Esophagus squamous epithelium (tissue), 5 donors: ENCODE measurements around the gene TRAPPC11. TPM values are rescaled to one million over a fixed set of nuclear protein-coding genes. Genes with fewer than 3 reads are reported as not detected.
"Not testable (repeated sequence)": the region's sequence is repeated elsewhere in the genome, so short reads cannot be mapped to it uniquely, and the experiment has no call there.

Experiments used
- DNase-seq: peaks from one replicate; lab custom pipeline; 2025; lab: John Stamatoyannopoulos, UW
- H3K27ac ChIP-seq, 4 donors: fragments of 200-600 bp; sonication (generic); one replicate each; pipeline ENCODE4 v1.5.1; 2016 to 2019; ENCODE audit warnings: mild to moderate bottlenecking in 1 of 4
- H3K27me3 ChIP-seq, 4 donors: fragments of 200-600 bp; sonication (generic); 1 replicate in 3 of 4; 2 replicates in 1 of 4; pipeline versions ENCODE4 v1.5.1 to v1.6.0; 2017 to 2021; ENCODE audit warnings: antibody characterized with exemption in 1 of 4
- H3K36me3 ChIP-seq, 3 donors: fragments of 200-600 bp; sonication (generic); one replicate each; pipeline ENCODE4 v1.5.1; 2016 to 2019
- H3K4me1 ChIP-seq, 3 donors: fragments of 200-600 bp; sonication (generic); one replicate each; pipeline ENCODE4 v1.5.1; 2017 to 2019
- H3K4me3 ChIP-seq, 4 donors: fragments of 200-600 bp; sonication (generic); 1 replicate in 3 of 4; 2 replicates in 1 of 4; pipeline ENCODE4 v1.5.1; 2016 to 2019; ENCODE audit warnings: mild to moderate bottlenecking in 2 of 4, moderate library complexity in 1 of 4
- H3K9me3 ChIP-seq, 3 donors: fragments of 200-600 bp; sonication (generic); one replicate each; pipeline ENCODE4 v1.5.1; 2016 to 2019
- CTCF ChIP-seq, 6 experiments: fragments of 450-650 bp in 4 of 6; fragments of 200-600 bp in 2 of 6; sonication (generic) in 2 of 6; IDR thresholded peaks; one replicate each; pipeline ENCODE4 v1.5.1; 2016 to 2019; ENCODE audit warnings: antibody characterized with exemption in 6 of 6, mild to moderate bottlenecking in 4 of 6, moderate library complexity in 4 of 6
- POLR2A ChIP-seq, 4 donors: fragments of 450-650 bp; IDR thresholded peaks; one replicate each; pipeline ENCODE4 v1.6.1; 2017; ENCODE audit warnings: antibody characterized with exemption in 4 of 4, mild to moderate bottlenecking in 4 of 4, moderate library complexity in 3 of 4
- WGBS, 2 donors: methylation state at CpG; one replicate each; pipeline ENCODE4 v1.1.5; 2018; 5-methylcytosine and 5-hydroxymethylcytosine counted together
- intact Hi-C: fragments of 100-400 bp; cut with DNase I; formaldehyde crosslinking; loops from one replicate; pipeline ENCODE4 v1.15.0; 2022
- total RNA-seq, 4 donors: library from RNA; depleted of rRNA; stranded (reverse); fragments of >200 nt; gene quantifications; one replicate each; pipeline ENCODE4 v1.1.0, GENCODE V29; 2016
- donor health status: DM: yes; HTN: yes; CAD: no.

TRAPPC11 gene
- total RNA-seq, 4 donors from 2014 or later, result 24.5 to 36.2 (median 34.6) TPM

- H3K27me3 ChIP-seq, result no peaks in the 10 kb centered on the region
- peak in 1 of 4 donors; percentile 27 for TF ChIP-seq POLR2A (IDR thresholded peaks at IDR 0.05)
- peak in 2 of 6 experiments; percentile 4 to 19 for TF ChIP-seq CTCF (IDR thresholded peaks at IDR 0.05)
- H3K9me3 ChIP-seq, result no peaks in the 10 kb centered on the region
- no peak for DNase-seq
- H3K4me1 ChIP-seq, result peaks cover 3 to 12% (median 11%) of the 10 kb centered on the region in 3 donors
- H3K27ac ChIP-seq, result peak overlapping the region; percentile 63 to 75 (median 68)
- intact Hi-C loops, result no loop called here
- H3K36me3 ChIP-seq, result no peaks in the 10 kb centered on the region
- 5 to 11% methylated on average over 17 to 33 of the region's 70 CpGs for WGBS, 2 donors
- peak overlapping the region; percentile 43 to 78 (median 53) for H3K4me3 ChIP-seq
Observed at GRCh38 chr4:183722731-183723560, 63.9 kb downstream of the TRAPPC11 start.

- H3K4me3 ChIP-seq, result peak overlapping the region in 1 of 4 donors; percentile 43
- H3K27ac ChIP-seq, result peak overlapping the region in 2 of 4 donors; percentile 69 to 75
- H3K27me3 ChIP-seq, result no peaks in the 10 kb centered on the region
- H3K36me3 ChIP-seq, result no peaks in the 10 kb centered on the region
- H3K4me1 ChIP-seq, result peaks cover 3 to 12% (median 11%) of the 10 kb centered on the region in 3 donors
- no peak for DNase-seq
- WGBS, 2 donors, result 69 to 72% methylated on average over 12 of the region's 12 CpGs
- no peaks in the 10 kb centered on the region for H3K9me3 ChIP-seq
- intact Hi-C loops, result no loop called here
- TF ChIP-seq CTCF (IDR thresholded peaks at IDR 0.05), result no peak
Observed at GRCh38 chr4:183723561-183724228, 64.6 kb downstream of the TRAPPC11 start.

GRCh38 chr4:183725585-183725984, 66.5 kb downstream of the TRAPPC11 start:
- H3K9me3 ChIP-seq, H3K27ac ChIP-seq, H3K27me3 ChIP-seq, intact Hi-C loops, H3K4me3 ChIP-seq, H3K36me3 ChIP-seq, DNase-seq: not testable (repeated sequence)
- peaks cover 3 to 30% (median 11%) of the 10 kb centered on the region in 3 donors for H3K4me1 ChIP-seq
- WGBS, 2 donors, result 63% methylated on average over 3 of the region's 5 CpGs

GRCh38 chr4:183727482-183727881, 68.4 kb downstream of the TRAPPC11 start:
- no peak for TF ChIP-seq POLR2A (IDR thresholded peaks at IDR 0.05)
- TF ChIP-seq CTCF (IDR thresholded peaks at IDR 0.05), result no peak
- no peaks in the 10 kb centered on the region for H3K36me3 ChIP-seq
- H3K27ac ChIP-seq, result no peak overlapping the region
- 94 to 98% methylated on average over 5 of the region's 5 CpGs for WGBS, 2 donors
- no peaks in the 10 kb centered on the region for H3K27me3 ChIP-seq
- no peak overlapping the region for H3K4me3 ChIP-seq
- intact Hi-C loops, result no loop called here
- peaks cover 3 to 30% (median 11%) of the 10 kb centered on the region in 3 donors for H3K4me1 ChIP-seq
- DNase-seq, result no peak
- H3K9me3 ChIP-seq, result no peaks in the 10 kb centered on the region

- Histone ChIP-seq H3K4me1 (peaks cover 0 to 23% (median 5%) of the 10 kb centered on the region in 3 donors), H3K9me3 (no peaks in the 10 kb centered on the region), H3K4me3 (no peak overlapping the region), H3K36me3 (no peaks in the 10 kb centered on the region), H3K27me3 (no peaks in the 10 kb centered on the region), H3K27ac (no peak overlapping the region)
- no peak for DNase-seq
- no peak for TF ChIP-seq POLR2A (IDR thresholded peaks at IDR 0.05)
- TF ChIP-seq CTCF (IDR thresholded peaks at IDR 0.05), result no peak
- intact Hi-C loops, result no loop called here
- 70 to 77% methylated on average over 7 to 10 of the region's 22 CpGs for WGBS, 2 donors
Observed at GRCh38 chr4:183728223-183729068, 69.4 kb downstream of the TRAPPC11 start.
